DND-41 (cell line): Measurements from ENCODE around the gene GRID1.

ENCODE experiments used
- EZH2 ChIP-seq: IDR thresholded peaks from 3 replicates; pipeline ENCODE4 v1.6.1; 2012; ENCODE audit warnings: borderline replicate concordance, low read depth, mild to moderate bottlenecking, moderate library complexity, low read length, inconsistent platforms; ENCODE audit not compliant: severe bottlenecking
- TF ChIP-seq, protein P1 (sequence below): IDR thresholded peaks from 2 replicates; pipeline ENCODE4 v1.5.1; 2012; ENCODE audit warnings: borderline replicate concordance, low read length, moderate library complexity, mild to moderate bottlenecking; ENCODE audit not compliant: poor library complexity, severe bottlenecking; ENCODE audit errors: extremely low read depth

- TF ChIP-seq, protein P1, sequence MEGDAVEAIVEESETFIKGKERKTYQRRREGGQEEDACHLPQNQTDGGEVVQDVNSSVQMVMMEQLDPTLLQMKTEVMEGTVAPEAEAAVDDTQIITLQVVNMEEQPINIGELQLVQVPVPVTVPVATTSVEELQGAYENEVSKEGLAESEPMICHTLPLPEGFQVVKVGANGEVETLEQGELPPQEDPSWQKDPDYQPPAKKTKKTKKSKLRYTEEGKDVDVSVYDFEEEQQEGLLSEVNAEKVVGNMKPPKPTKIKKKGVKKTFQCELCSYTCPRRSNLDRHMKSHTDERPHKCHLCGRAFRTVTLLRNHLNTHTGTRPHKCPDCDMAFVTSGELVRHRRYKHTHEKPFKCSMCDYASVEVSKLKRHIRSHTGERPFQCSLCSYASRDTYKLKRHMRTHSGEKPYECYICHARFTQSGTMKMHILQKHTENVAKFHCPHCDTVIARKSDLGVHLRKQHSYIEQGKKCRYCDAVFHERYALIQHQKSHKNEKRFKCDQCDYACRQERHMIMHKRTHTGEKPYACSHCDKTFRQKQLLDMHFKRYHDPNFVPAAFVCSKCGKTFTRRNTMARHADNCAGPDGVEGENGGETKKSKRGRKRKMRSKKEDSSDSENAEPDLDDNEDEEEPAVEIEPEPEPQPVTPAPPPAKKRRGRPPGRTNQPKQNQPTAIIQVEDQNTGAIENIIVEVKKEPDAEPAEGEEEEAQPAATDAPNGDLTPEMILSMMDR = no peak
- no peak for TF ChIP-seq EZH2
Measured at GRCh38 chr10:86202226-86202735, 164.3 kb downstream of the GRID1 start.
